Measurements from ENCODE around the gene PPAT.
"Not testable (repeated sequence)": the region's sequence is repeated elsewhere in the genome, so short reads cannot be mapped to it uniquely, and the experiment has no call there.

Gene PPAT

DNA sequence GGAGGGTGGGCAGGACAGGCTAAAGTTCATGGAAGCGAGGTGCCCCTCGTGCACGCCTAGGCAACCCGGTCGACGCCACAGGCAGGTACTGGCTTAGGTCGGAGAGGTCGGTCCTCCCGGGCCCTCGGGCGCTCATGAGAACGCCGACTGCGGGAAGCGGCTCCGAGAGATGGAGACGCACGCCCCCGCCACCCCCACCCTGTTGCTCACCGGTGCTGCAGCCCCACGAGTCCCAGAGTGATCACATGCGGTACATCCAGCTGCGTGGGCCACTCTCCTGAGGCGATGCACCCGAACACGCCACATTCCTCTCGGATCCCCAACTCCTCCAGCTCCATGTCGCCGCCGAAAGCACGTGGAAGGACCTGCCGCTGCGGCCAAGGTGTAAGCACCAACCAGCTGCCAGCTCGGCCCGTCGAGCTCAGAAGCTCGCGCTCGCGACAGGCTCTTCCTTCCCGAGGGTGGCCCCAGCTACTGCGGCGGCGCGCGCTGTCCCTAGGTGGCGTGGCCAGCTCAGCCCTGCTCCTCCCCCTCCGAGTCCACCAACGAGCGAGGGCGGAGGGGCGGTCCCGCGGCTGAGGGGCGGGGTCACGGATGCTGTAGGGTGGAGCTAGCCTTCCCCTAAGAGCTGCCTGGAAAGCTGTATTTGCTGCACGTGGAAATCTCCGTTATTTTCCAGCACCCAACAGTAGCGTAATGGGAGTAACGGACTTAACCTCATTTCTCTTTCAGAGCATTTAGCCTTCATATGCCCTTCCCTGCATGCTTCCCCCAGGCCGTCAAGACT, at the start of gene PPAT:
Gene PPAT (minus strand): TSS at position 476 of the 787 bp plus-strand sequence. CDS start 138 bp downstream, at position 338.
- FAIRE-seq, result no peak

DNA sequence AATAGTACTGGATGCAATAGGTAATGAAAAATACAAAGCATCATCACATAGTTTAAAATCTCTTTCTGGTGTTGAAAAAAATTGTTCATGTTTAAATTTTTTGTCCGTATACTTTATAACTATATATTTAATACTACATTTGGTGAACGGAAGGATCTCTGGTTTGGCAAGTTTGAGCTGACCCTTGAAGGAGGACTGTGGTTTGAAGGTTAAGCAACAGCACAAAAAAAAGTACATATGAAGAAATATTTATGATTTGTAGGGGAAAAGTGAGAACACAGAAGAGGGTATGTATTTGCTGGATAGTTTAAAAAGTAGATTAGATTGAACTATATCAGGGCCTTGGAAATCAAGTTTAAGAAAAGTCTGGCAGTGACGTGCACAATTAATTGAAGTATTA, 45.3 kb upstream of the PPAT start:
- FAIRE-seq, result no peak

DNA sequence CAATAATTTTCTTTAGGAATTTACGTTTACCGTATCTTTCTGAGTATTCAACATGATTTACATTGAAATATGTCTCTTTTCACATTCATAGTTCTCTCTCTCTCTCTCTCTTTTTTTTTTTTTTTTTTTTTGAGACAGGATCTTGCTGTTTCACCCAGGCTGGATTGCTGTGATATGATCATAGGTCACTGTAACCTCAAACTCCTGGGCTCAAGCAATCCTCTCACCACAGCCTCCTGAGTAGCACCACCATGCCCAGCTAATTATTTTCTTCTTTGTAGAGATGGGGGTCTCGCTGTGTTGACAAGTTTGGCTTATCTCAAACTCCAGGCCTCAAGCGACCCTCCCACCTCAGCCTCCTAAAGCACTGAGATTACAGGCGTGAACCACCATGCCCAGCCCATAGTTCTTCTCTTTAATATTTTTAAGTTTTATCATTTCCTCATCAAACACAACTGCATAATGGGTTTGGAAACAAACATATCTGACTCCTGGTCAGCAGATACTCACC, 41.8 kb upstream of the PPAT start:
- no peak for FAIRE-seq

GRCh38 chr4:56475917-56476316, 40.5 kb upstream of the PPAT start:
- no peak for FAIRE-seq

DNA sequence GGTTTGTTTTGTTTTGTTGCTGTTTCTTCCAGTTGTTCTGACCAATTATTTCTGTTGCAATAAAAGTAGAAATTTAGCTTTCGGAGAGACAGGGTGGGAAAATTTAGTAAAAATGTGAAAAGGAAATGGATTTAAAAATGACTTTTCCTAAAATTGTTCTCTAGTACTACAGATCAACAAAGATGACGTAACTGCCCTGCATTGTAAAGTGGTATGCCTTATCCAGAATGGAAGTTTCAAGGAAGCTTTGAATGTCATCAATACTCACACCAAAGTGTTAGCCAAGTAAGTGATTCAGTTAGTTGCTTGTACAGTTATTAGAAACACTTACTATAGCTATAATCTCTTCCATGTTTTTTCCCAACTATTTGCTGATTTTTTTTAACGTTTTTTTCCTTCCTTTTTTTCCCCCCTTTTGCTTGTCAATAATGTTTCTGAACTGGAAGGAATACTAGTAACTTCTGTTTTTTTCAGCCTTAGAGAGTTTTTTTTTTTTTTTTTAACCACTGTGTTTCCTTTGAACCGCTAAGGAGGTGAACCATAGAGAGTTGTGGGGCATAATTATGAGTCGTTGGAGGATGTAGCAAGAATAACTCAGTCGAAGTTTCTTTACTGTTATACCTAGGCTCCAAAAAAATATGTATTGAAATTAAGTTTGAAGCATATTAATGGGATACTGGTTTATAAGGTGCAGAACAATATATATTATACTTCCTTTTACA, 34.2 kb upstream of the PPAT start:
- FAIRE-seq, result no peak

GRCh38 chr4:56468097-56468422, 32.6 kb upstream of the PPAT start:
- FAIRE-seq, result no peak

DNA sequence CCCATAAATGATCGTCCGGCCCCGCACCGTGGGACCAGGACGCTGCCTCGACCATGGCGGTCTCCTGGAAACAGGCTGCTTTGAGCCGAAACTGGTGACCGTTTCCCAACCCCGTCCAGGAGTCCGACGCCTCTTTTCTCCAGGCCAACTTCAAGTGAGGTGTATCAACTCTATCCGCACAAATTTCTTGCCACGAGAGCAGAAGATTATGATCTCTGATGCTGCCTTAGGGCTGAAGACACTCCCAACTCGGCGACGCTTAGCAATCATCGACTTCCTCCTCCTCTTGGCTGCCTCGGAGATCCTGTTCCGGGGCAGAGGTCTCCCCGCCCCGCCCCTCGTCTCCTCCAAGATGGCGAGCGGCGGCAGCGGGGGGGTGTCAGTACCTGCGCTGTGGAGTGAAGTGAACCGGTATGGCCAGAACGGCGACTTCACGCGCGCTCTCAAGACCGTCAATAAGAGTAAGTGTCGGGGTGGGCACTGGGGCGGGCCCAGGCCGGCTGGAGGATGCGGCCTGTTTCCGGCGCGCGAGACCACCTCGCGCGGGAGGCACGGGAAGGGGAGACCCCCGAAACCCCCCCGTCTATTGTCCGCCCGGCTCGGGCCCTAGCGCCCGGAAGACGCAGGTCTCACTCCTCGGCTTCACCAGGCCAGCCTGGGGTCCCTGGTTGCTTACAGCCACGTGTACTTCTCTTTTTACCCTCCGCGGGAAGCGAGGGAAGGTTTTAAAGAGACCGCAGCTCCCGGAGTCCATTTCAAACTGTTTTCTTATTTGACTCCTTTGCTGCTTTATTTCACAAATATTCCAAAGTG, 32.1 kb upstream of the PPAT start, which contains the start of gene SRP72:
Gene SRP72 (plus strand): TSS at position 334 of the 813 bp plus-strand sequence. CDS start 19 bp downstream, at position 353.
- FAIRE-seq, result no peak

GRCh38 chr4:56466910-56467283, 31.5 kb upstream of the PPAT start:
- FAIRE-seq, result no peak

- FAIRE-seq, result not testable (repeated sequence)
Measured at GRCh38 chr4:56466296-56466761, 30.9 kb upstream of the PPAT start.

DNA sequence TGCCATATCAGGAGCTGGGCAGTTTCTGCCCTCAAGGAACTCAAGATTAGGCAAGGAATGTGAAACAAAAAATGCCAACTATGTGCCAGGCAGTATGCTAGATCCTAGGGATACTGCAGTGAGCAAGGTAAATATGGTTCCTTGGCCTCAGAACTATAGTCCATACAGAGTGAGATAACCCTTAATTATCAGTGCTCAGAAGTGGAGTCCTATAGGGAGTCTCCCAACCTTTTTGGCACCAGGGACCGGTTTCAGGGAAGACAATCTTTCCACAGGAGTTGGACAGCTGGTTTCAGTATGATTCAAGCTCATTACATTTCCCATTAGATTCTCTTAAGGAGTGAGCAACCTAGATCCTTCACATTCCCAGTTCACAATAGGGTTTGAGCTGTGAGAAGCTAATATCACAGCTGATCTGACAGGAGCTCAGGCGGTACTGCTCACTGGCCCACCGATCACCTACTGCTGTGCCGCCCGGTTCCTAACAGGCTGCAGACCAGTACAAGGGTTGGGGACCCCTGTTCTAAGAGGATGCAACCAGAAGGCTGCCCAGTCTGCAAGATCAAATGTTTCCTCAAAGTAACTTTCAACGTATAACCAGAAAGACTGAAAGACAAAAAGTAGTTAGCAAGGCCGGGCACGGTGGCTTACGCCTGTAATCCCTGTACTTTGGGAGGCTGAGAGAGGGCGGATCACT, 30.3 kb upstream of the PPAT start:
- no peak for FAIRE-seq

DNA sequence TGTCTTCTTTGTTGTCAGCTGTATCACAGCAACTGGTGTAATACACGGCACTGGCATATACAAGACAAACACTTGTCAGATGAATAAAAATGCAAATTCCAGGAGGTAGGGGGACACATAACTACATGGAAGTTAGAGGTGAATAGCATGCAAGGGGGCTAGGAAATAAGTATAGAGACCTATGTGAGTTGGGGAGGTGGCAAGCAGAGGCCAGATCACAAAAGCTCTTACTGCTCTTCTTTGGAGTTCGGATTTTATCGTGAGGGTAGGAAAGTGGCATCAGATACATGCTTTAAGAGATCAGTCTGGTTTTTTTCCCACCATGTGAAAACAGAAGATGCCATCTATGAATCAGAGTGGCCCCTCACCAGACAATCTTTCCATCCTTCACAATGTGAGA, 29.2 kb upstream of the PPAT start:
- FAIRE-seq, result no peak

DNA sequence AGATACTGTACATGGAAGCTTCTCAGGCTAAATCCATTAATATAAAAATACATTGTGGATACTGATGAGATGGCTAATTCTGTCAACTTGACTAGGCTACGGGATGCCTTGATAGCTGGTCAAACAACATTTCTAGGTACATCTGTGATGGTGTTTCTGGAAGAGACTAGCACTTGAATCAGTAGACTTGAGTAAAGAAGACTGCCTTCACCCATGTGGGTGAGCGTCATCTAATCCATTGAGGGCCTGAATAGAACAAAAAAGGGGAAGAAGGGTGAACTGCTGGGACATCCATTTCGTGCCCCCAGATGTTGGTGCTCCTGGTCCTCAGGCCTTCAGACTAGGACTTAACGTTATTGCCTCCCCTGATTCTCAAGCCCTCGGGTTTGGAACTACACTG, 28.3 kb upstream of the PPAT start:
- no peak for FAIRE-seq

DNA sequence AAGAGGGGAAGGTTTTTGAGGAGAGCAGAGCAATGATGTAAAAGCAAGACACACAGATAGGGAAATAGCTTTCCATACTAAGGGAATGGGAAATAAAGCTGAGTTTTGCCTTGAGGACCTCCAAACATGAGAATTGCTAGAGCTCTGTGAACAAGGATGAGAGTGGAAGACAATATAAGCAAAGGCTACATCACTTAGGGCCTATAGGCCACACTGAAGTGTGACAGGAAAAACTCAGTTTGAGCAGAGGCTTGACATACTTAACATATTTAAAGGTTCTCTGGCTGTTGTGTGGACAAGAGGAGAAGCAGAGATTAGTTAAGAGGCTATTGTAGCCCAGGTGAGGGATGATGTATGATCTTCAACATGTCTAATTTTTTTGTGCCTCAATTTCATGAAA, 26.7 kb upstream of the PPAT start:
- FAIRE-seq, result no peak

DNA sequence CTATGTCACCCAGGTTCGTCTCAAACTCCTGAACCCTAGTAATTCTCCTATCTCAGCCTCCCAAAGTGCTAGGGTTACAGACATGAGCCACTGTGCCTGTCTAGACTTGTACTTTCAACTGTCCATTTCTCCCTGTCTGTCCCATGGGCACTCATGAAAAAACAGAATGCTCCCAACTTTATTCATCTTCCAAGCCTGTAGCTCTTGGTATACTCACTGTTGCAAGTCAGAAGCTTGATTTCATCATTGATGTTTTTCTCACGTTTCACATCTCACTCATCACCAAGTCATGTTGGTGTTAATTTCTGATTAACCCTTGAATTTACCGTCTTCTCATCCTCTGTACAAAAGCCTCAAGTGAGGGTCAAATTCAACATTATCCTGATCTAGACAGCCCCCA, 24.7 kb upstream of the PPAT start:
- FAIRE-seq, result no peak

- FAIRE-seq, result no peak
Measured at GRCh38 chr4:56450342-56450741, 14.9 kb upstream of the PPAT start.

GRCh38 chr4:56449475-56449874, 14.1 kb upstream of the PPAT start:
- not testable (repeated sequence) for FAIRE-seq

GRCh38 chr4:56448301-56448700, 12.9 kb upstream of the PPAT start:
- FAIRE-seq, result no peak

DNA sequence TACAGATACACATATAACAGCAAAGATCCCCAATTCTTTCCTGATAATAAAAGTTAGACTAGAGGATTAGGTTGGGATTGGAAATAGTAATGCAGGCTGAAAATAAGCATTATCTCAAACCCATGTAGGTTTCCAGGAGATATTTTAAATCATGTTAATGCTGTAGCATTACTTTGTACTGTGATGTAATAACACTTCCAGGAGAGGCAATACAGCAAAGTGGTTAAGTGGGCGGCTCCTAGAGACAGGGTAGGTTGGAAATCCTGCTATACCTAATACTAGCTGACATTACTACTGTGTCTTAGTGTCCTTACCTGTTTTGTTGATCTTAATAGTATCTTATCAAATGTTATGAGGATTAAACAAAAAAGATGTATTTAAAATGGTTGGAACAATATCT, 10.3 kb upstream of the PPAT start:
- no peak for FAIRE-seq

GRCh38 chr4:56444719-56445118, 9.3 kb upstream of the PPAT start:
- FAIRE-seq, result no peak

- no peak for FAIRE-seq
Measured at GRCh38 chr4:56440983-56441382, 5.6 kb upstream of the PPAT start.

DNA sequence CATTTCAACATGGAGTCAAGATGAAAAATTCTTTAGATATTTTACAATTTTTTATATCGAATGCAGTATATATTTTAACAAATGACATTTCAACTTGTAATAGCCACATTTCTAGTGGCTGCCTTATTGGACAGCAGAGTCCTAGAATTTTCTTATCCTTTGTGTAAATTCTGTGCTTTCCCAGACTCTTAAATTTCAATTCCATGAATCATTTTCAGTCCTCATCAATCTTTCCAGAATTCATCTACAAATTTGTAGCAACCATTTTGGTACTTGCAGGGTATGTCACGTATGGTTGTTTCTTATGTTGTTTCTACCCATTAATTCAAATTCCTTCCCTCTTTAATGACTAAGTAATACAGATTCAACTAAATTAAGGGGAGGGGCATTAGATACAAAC, 3.4 kb upstream of the PPAT start:
- FAIRE-seq, result no peak

- FAIRE-seq, result no peak
Measured at GRCh38 chr4:56434599-56435139, 746 bp downstream of the PPAT start.
